Measurements from ENCODE around the gene GAL3ST2. TPM values are rescaled to one million over a fixed set of nuclear protein-coding genes. Genes with fewer than 3 reads are reported as not detected.
"Not testable (repeated sequence)": the region's sequence is repeated elsewhere in the genome, so short reads cannot be mapped to it uniquely, and the experiment has no call there.

The GAL3ST2 gene
- total RNA-seq, 6 experiments from 2014 or later, result 0.53 to 0.83 (median 0.70) TPM; not detected in 3

DNA sequence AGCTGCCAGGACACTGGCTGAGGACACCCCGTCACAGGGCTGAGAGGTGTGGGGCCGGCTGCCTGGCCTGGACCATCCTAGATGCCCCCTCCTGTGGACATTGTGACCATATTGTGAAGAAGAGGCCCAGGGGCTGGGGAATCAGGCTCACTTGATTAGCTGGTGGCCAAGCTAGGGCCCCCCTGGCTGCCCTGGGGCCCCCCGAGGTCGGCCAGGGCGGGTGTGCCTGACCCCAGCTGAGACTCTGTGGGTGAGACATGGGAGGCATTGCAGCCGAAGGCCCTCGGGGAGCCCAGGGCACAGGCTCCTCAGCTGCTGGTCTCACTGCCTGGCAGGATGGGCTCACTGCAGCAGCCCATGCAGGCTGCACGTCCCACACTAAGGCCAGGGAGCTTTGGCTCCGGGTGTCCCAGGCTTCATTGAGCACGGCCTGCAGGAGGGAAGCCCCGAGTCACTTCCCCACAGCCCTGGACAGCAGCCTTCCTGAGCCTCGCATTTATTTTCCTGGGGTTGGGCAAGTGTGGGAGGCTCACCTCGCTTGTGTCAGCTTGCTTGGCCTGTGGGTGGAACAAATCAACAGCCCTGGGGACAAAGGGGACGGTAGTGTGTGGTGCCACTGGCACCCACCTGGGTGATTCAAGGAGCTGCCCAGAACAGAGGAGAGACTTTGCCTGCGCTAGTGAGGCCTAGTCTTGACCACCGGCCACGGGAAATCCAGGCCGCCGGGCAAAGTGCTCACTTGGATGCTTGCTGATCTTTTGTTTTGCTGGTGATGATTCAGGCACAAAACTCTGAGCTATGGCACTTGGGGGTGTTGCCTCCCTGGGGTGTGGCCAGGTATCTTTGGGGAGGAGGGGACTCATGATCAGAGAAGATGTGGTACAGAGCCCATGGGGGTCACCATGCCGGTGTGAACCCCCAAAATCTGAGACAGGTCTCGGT lies 1.3 kb downstream of the GAL3ST2 start:
- Histone ChIP-seq H3K9me3 (no peaks in the 10 kb centered on the region), H3K36me3 (no peaks in the 10 kb centered on the region), H3K4me3 (no peak overlapping the region), H3K27ac (no peak overlapping the region), H3K27me3 (no peaks in the 10 kb centered on the region), H3K4me1 (peaks cover 0 to 35% (median 12%) of the 10 kb centered on the region in 4 donors)
- ATAC-seq (no peak), DNase-seq (peak in 1 of 3 donors; percentile 40)
- TF ChIP-seq CTCF (IDR thresholded peaks at IDR 0.05) (no peak), POLR2A (IDR thresholded peaks at IDR 0.05) (no peak)
- intact Hi-C loops (cut with DNase I), result no loop called here
- WGBS (ENCODE audit: insufficient coverage, low coverage, low lambda C conversion rate, missing lambda C conversion rate), result 39% methylated on average over 6 of the region's 21 CpGs

GRCh38 chr2:241780939-241781569 lies 4.4 kb downstream of the GAL3ST2 start:
- TF ChIP-seq CTCF (IDR thresholded peaks at IDR 0.05), result no peak
- TF ChIP-seq POLR2A (IDR thresholded peaks at IDR 0.05), result no peak
- ATAC-seq, result no peak
- DNase-seq, result no peak
- no peak overlapping the region for H3K27ac ChIP-seq
- H3K4me1 ChIP-seq, result peaks cover 0 to 14% (median 6%) of the 10 kb centered on the region in 4 donors
- no peaks in the 10 kb centered on the region for H3K9me3 ChIP-seq
- no peaks in the 10 kb centered on the region for H3K36me3 ChIP-seq
- H3K4me3 ChIP-seq, result no peak overlapping the region
- intact Hi-C loops (cut with DNase I), result no loop called here
- no peaks in the 10 kb centered on the region for H3K27me3 ChIP-seq
- 72% methylated on average over 5 of the region's 5 CpGs for WGBS (ENCODE audit: insufficient coverage, low coverage, low lambda C conversion rate, missing lambda C conversion rate)

GRCh38 chr2:241782053-241782452 lies 5.4 kb downstream of the GAL3ST2 start:
- WGBS (ENCODE audit: insufficient coverage, low coverage, low lambda C conversion rate, missing lambda C conversion rate), result 46% methylated on average over 3 of the region's 3 CpGs
- intact Hi-C loops (cut with DNase I), result not testable (repeated sequence)

DNA sequence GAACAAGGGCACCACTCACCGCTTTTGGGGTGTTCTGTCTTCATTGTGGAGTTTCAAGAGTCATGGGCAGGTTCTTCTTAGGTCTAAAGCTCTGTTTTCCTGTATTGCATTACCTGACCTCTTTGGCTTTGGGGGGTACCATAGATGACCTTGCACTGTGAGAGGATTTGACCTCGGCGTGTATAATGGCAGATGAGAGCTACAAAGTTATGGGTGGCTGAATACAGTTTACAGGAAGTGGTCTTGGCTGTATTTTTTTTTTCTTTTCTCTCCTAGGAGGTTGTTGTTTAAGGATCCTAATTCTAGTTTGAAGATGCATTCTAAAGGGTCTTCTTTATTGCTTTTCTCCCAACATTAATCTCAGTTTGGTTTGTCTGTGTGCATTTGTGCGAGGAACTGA lies 11.5 kb downstream of the GAL3ST2 start:
- Histone ChIP-seq H3K4me1 (no peaks in the 10 kb centered on the region), H3K27ac (no peak overlapping the region), H3K27me3 (no peaks in the 10 kb centered on the region), H3K4me3 (no peak overlapping the region), H3K36me3 (no peaks in the 10 kb centered on the region), H3K9me3 (no peaks in the 10 kb centered on the region)
- intact Hi-C loops (cut with DNase I), result no loop called here
- no peak for DNase-seq
- TF ChIP-seq CTCF (IDR thresholded peaks at IDR 0.05), result no peak
- no peak for TF ChIP-seq POLR2A (IDR thresholded peaks at IDR 0.05)
- 79% methylated on average over 4 of the region's 4 CpGs for WGBS (ENCODE audit: insufficient coverage, low coverage, low lambda C conversion rate, missing lambda C conversion rate)
- ATAC-seq, result no peak

More at GRCh38 chr2:241782053-241782452, 5.4 kb downstream of the GAL3ST2 start:
- Histone ChIP-seq H3K27ac (peak overlapping the region in 2 of 3 donors; percentile 2 to 27), H3K4me1 (peaks cover 0 to 14% (median 6%) of the 10 kb centered on the region in 4 donors)
- DNase-seq, result peak in 1 of 3 donors; percentile 51
- H3K4me3 ChIP-seq, H3K9me3 ChIP-seq, H3K27me3 ChIP-seq, H3K36me3 ChIP-seq: not testable (repeated sequence)
- peak in 3 of 4 donors; percentile 27 to 61 (median 58) for ATAC-seq

DNA sequence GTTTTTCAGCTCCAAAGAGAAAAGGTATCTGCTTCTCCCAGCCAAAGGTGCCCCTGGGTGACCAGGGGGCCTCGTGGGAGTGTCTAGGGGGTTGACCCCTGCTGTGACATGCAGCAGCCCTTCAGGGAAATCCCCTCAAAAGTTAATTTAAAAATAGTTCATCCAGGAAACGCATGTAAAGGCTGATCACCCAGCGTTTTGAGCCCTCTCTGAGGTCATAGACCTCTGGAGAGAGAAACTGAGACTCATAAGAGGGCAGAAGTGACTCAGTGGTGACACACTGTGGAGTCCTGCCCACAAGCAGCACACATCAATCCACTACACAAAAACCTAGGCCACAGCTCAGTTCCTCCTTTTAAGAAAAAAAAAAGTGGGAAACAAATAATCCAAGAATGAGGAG lies 11.9 kb downstream of the GAL3ST2 start:
- Histone ChIP-seq H3K4me3 (no peak overlapping the region), H3K4me1 (no peaks in the 10 kb centered on the region), H3K27ac (no peak overlapping the region), H3K9me3 (no peaks in the 10 kb centered on the region), H3K27me3 (no peaks in the 10 kb centered on the region), H3K36me3 (no peaks in the 10 kb centered on the region)
- DNase-seq (no peak), ATAC-seq (no peak)
- intact Hi-C loops (cut with DNase I), result no loop called here
- TF ChIP-seq CTCF (IDR thresholded peaks at IDR 0.05) (no peak), POLR2A (IDR thresholded peaks at IDR 0.05) (no peak)
- WGBS (ENCODE audit: insufficient coverage, low coverage, low lambda C conversion rate, missing lambda C conversion rate), result 18% methylated on average over 3 of the region's 3 CpGs

DNA sequence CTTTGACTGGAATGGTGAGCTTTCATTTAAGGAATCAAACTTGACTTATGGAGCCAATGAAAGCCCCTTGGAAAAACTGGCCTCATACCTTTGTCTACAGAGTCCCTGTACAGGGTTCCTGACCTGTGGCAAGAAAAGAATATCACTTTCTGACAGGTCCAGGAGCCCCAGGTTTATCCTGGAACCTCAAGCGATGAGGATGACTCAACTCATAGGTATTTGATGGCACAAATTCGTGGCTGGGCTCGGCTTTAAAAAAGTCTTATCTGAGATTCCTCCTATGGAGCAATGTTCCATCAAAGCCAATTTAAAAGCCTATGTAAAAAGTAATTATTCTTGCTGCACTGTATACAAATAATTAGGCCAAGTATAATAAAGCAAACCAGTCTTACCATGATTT lies 14.8 kb downstream of the GAL3ST2 start:
- H3K27ac ChIP-seq; H3K36me3 ChIP-seq; ATAC-seq; intact Hi-C loops (cut with DNase I); H3K27me3 ChIP-seq; H3K4me3 ChIP-seq; DNase-seq; H3K4me1 ChIP-seq; H3K9me3 ChIP-seq: not testable (repeated sequence)
- WGBS (ENCODE audit: insufficient coverage, low coverage, low lambda C conversion rate, missing lambda C conversion rate), result 40% methylated on average over 3 of the region's 3 CpGs
